SU-DHL-6 (cell line): ENCODE results near the gene SLC35B2.

ENCODE experiments used
- CTCF ChIP-seq: fragments of 200-600 bp; sonication (generic); IDR thresholded peaks from one replicate; pipeline ENCODE4 v1.5.1; 2017; ENCODE audit warnings: antibody characterized with exemption, mild to moderate bottlenecking, low read length, moderate library complexity; ENCODE audit not compliant: insufficient read depth, poor library complexity, severe bottlenecking
- EZH2phosphoT487 ChIP-seq: fragments of 200-600 bp; sonication (generic), shearing (Covaris generic); conservative IDR thresholded peaks from 2 replicates; pipeline ENCODE4 v1.6.1; 2018; ENCODE audit warnings: mild to moderate bottlenecking, antibody characterized with exemption, low read length, moderate library complexity, mixed read lengths

GRCh38 chr6:44249082-44249748, 8.1 kb downstream of the SLC35B2 start:
- TF ChIP-seq CTCF (no peak), EZH2phosphoT487 (no peak)
